CD4-positive, alpha-beta T cell (primary cell): ENCODE measurements around the gene PTPDC1. TPM values are rescaled to one million over a fixed set of nuclear protein-coding genes. Genes with fewer than 3 reads are reported as not detected.

Experiments used
- ATAC-seq: fragments of 200-7000 bp; cut with Tn5 transposase; one replicate; pipeline ENCODE4 v1.10.0; 2022; ENCODE audit warnings: mild to moderate bottlenecking; ENCODE audit not compliant: poor library complexity
- CTCF ChIA-PET: fragments of 350-600 bp; sonication (Branson Sonifier 250); formaldehyde crosslinking; loops from one replicate; lab custom pipeline; 2021; ENCODE audit warnings: antibody characterized with exemption, inconsistent platforms; lab: Charles Lee
- POLR2A ChIA-PET: fragments of 350-600 bp; sonication (Branson Sonifier 250); formaldehyde crosslinking; loops from one replicate; lab custom pipeline; 2021; ENCODE audit warnings: antibody characterized with exemption, inconsistent platforms; lab: Charles Lee
- DNase-seq, 14 experiments: peaks; one replicate each; pipeline ENCODE4 v3.0.0-alpha.2; 2013 to 2020; ENCODE audit warnings: mixed read lengths in 2 of 14
- H3K27ac ChIP-seq, 2 donors: one replicate each; pipeline versions ENCODE4 v1.5.1 to v1.7.0; 2013; ENCODE audit warnings: low read length in 2 of 2, low read depth in 1 of 2, mild to moderate bottlenecking in 1 of 2
- H3K27me3 ChIP-seq, 2 experiments: 1 replicate in 1 of 2; 2 replicates in 1 of 2; pipeline versions ENCODE4 v1.6.1 to v1.7.0; 2013; ENCODE audit warnings: low read length in 2 of 2, control low read depth in 1 of 2, mild to moderate bottlenecking in 1 of 2, moderate library complexity in 1 of 2; ENCODE audit not compliant: insufficient read depth in 2 of 2, control insufficient read depth in 1 of 2
- H3K36me3 ChIP-seq: one replicate; pipeline ENCODE4 v1.6.1; 2013; ENCODE audit warnings: low read length, control low read depth; ENCODE audit not compliant: insufficient read depth
- H3K4me1 ChIP-seq: one replicate; pipeline ENCODE4 v1.6.1; 2013; ENCODE audit warnings: low read length, control low read depth; ENCODE audit not compliant: insufficient read depth
- H3K4me3 ChIP-seq: one replicate; pipeline ENCODE4 v1.5.1; 2013; ENCODE audit warnings: mild to moderate bottlenecking, low read length, moderate library complexity
- H3K9me3 ChIP-seq, 2 experiments: 1 replicate in 1 of 2; 2 replicates in 1 of 2; pipeline versions ENCODE4 v1.6.1 to v1.7.0; 2013; ENCODE audit warnings: low read length in 2 of 2, mild to moderate bottlenecking in 2 of 2, control low read depth in 1 of 2, moderate library complexity in 1 of 2; ENCODE audit not compliant: control insufficient read depth in 1 of 2, insufficient read depth in 1 of 2
- H3K27ac Mint-ChIP-seq: one replicate; pipeline ENCODE4 v1.8.0; 2020; ENCODE audit warnings: mixed read lengths
- H3K27me3 Mint-ChIP-seq: one replicate; pipeline ENCODE4 v1.8.0; 2021; ENCODE audit warnings: mixed read lengths
- H3K36me3 Mint-ChIP-seq: one replicate; pipeline ENCODE4 v1.8.0; 2021; ENCODE audit warnings: low read depth, mixed read lengths
- H3K4me1 Mint-ChIP-seq: one replicate; pipeline ENCODE4 v1.8.0; 2021; ENCODE audit warnings: low read depth, mixed read lengths
- H3K4me3 Mint-ChIP-seq: one replicate; pipeline ENCODE4 v1.8.0; 2020; ENCODE audit warnings: mild to moderate bottlenecking, mixed read lengths
- H3K9me3 Mint-ChIP-seq: one replicate; pipeline ENCODE4 v1.8.0; 2020; ENCODE audit warnings: mixed read lengths
- CTCF ChIP-seq: fragments of 200-600 bp; IDR thresholded peaks from one replicate; pipeline ENCODE4 v1.8.0; 2022; ENCODE audit warnings: antibody characterized with exemption, mild to moderate bottlenecking
- intact Hi-C, 2 experiments: fragments of 100-400 bp; cut with DNase I in 1 of 2; cut with micrococcal nuclease in 1 of 2; formaldehyde crosslinking; loops; one replicate each; pipeline versions ENCODE4 v1.15.1 to v1.9.0; 2023 to 2025; cut with DNase I, micrococcal nuclease
- total RNA-seq, 174 experiments: library from RNA in 2 of 174; stranded (reverse) in 2 of 174; gene quantifications; one replicate each; pipeline ENCODE4 v1.2.3 and lab custom pipeline; 2021 to 2026

PTPDC1 gene
- total RNA-seq, 2 experiments from 2014 or later, result 2.7 TPM

- H3K4me1 ChIP-seq, result peaks cover 4% of the 10 kb centered on the region
- CTCF ChIA-PET, result no interaction called here
- intact Hi-C loops, result no loop called here
These were observed 66.1 kb downstream of the PTPDC1 start for GRCh38 chr9:94150279-94150828.

DNA sequence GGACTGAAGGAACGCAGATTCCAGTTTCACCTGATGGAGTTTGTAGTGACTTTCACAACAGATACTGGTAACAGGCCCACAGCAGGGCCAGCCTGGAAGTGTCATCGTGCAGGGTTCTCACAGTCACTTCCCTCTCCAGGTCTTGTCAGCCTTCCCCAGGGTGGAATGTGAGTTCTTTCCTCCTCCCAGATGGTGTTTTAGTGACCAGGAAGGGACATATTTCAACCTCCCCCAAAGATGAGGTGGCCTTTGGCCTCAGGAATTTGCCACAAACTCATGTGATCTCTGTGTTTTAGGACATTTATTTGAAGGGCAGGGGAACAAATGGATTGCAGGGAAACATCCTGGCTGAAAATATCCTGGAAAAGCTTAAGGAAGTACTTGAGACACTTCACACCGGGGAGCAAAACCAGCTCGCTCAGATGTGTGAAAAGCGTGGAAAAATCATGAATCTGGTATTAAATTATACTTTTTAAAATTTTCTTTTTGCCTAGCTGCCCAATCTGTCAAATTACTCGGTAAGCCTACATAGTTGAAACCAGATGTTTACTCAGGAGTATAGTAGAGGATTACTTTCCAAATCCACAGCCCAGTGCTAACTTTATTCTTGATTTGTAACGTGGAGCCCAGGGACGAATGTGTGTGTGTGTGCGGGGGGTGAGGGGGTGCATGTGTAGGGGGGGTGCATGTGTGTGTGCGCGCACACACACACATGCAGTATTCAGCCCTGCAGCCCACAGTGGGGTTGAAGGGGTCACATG, 66.8 kb downstream of the PTPDC1 start:
- intact Hi-C loops, result no loop called here
- Mint-ChIP-seq H3K9me3 (no peaks in the 10 kb centered on the region), H3K27ac (no peak overlapping the region), H3K36me3 (no peaks in the 10 kb centered on the region), H3K4me1 (peaks cover 12% of the 10 kb centered on the region), H3K4me3 (no peak overlapping the region), H3K27me3 (no peaks in the 10 kb centered on the region)
- no peak for DNase-seq
- Histone ChIP-seq H3K4me1 (peaks cover 4% of the 10 kb centered on the region), H3K27me3 (no peaks in the 10 kb centered on the region), H3K36me3 (no peaks in the 10 kb centered on the region), H3K9me3 (peaks cover 4 to 5% of the 10 kb centered on the region in 2 experiments), H3K27ac (no peak overlapping the region), H3K4me3 (no peak overlapping the region)
- CTCF ChIA-PET, result no interaction called here
- no peak for ATAC-seq
- no peak for TF ChIP-seq CTCF
- POLR2A ChIA-PET, result no interaction called here

More at GRCh38 chr9:94150279-94150828, 66.1 kb downstream of the PTPDC1 start:
- Mint-ChIP-seq H3K4me1 (peaks cover 12% of the 10 kb centered on the region), H3K27me3 (no peaks in the 10 kb centered on the region), H3K36me3 (no peaks in the 10 kb centered on the region), H3K27ac (no peak overlapping the region), H3K4me3 (no peak overlapping the region), H3K9me3 (no peaks in the 10 kb centered on the region)
- Histone ChIP-seq H3K36me3 (no peaks in the 10 kb centered on the region), H3K4me3 (no peak overlapping the region), H3K27me3 (no peaks in the 10 kb centered on the region), H3K27ac (no peak overlapping the region), H3K9me3 (peaks cover 4 to 5% of the 10 kb centered on the region in 2 experiments)
- DNase-seq, result no peak
- no peak for TF ChIP-seq CTCF
- ATAC-seq, result no peak
- POLR2A ChIA-PET, result no interaction called here

- peak overlapping the region in 1 of 2 donors; percentile 2 for H3K27ac ChIP-seq
- H3K4me3 ChIP-seq, result no peak overlapping the region
- Mint-ChIP-seq H3K4me1 (peaks cover 16% of the 10 kb centered on the region), H3K4me3 (peak overlapping the region; percentile 30), H3K36me3 (no peaks in the 10 kb centered on the region), H3K27me3 (no peaks in the 10 kb centered on the region), H3K27ac (peak overlapping the region; percentile 55), H3K9me3 (no peaks in the 10 kb centered on the region)
- intact Hi-C loops, result no loop called here
- peak in 3 of 14 experiments; percentile 5 to 28 (median 11) for DNase-seq
- peaks cover 5 to 11% of the 10 kb centered on the region in 2 experiments for H3K9me3 ChIP-seq
- TF ChIP-seq CTCF, result no peak
- peak; percentile 37 for ATAC-seq
- H3K4me1 ChIP-seq, result peaks cover 14% of the 10 kb centered on the region
- H3K27me3 ChIP-seq, result no peaks in the 10 kb centered on the region
- no peaks in the 10 kb centered on the region for H3K36me3 ChIP-seq
- ChIA-PET CTCF (no interaction called here), POLR2A (interaction anchor here (1.5 kb wide), 1 partner anchor 13 kb away, joined by 3 read pairs; no protein-coding TSS in a partner anchor)
These were observed 69.6 kb downstream of the PTPDC1 start for GRCh38 chr9:94153905-94154304.
